Epidermal melanocyte (primary cell): Measurements from ENCODE around the gene GDF11.
A peak's percentile ranks its signal among the peaks of the same experiment; 100 is the strongest.

Experiments
- DNase-seq: peaks from one replicate; pipeline ENCODE4 v3.0.0; 2011; ENCODE audit warnings: low spot score; ENCODE audit not compliant: insufficient read length

Gene GDF11

DNA sequence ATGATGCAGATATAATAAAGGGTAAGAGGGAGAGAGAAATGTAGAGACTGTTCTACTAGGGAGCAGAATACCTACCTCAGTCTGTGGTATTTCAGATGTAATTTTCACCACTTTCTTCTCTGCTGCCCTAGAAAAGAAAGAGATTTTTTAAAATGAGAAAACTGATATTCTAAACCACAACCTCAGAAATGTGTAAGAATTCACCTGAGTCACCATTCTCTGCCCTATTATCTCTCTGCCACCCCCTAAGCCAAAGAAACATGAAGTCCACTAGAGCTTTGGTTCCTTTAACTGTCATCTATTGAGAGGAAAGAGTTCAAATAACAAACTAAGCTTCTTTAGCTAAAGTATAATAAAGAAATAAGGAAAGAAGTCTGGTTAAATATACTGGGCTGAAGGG, 53.0 kb downstream of the GDF11 start:
- no peak for DNase-seq

DNA sequence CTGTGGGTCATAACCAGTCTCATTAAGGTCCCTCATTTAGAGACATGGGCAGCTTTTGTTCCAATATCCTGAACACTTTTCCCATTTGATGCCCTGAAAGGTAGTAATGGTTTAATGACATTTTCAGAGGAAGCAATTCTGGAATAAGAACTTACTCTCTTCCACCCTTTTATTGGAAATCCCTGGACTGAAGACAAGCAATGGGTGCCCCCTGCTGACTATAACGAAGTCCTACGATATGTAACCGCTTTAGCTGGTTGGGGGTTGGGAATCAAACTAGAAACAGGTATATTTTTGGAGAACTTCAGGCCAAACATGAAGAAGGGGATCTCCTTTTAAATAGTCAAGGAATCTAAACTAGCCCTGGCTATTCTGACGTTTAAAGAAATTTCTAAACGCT, 54.1 kb downstream of the GDF11 start:
- DNase-seq = peak; percentile 63

DNA sequence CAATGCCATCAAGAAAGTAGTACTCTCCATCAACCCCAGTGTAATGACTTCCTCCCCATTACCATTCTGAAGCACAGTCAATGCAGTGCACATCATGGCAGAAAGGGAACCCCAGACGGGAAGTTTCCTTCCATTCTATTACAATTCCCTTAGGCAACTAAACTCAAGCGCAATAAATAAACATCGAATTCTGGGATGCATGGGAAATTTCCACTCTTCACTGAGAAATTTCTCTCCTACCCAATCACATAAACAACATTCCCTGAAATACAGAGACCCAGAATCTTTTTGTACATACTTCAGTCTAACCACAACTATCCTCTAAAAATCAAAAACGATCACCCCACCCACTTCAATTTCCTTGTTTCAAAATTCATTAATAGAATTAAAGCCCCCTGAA, 54.6 kb downstream of the GDF11 start:
- no peak for DNase-seq
